ENCODE measurements around the gene NPIPB8.
"Not testable (repeated sequence)": the region's sequence is repeated elsewhere in the genome, so short reads cannot be mapped to it uniquely, and the experiment has no call there.

NPIPB8 gene

DNA sequence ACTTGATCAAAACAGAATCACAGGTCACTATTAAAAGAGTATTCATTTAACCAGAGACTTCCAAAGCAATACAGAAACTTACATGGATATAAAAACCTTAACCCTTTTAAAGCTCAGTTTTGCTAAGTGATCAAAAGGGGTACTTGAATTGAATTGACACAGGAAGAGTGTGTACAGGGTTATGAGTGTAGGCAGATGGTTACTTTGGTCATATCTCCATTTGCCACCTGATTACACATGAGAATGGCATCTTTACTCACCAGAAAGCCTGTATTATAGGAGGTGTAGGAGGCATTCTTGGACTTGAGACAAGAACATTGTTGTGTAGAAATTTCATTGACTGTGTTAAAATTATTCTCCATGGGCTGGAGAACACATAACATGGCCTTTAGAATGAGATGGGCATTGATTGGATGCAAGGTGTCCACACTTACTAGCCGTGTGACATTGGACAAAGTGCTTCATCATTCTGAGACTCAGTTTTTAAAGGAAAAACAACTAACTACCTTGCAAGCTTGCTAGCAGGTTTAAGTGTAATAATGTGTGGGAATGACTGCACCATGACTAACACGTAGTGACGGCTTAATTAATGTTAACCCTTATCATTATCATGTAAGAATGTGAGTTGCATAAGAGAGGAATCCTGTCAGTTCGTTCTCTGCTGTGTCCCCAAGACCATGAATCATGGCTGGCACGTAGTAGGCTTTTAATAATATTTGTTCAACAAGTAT lies 1.6 kb upstream of the NPIPB8 start:
- not testable (repeated sequence) for DNase-seq

DNA sequence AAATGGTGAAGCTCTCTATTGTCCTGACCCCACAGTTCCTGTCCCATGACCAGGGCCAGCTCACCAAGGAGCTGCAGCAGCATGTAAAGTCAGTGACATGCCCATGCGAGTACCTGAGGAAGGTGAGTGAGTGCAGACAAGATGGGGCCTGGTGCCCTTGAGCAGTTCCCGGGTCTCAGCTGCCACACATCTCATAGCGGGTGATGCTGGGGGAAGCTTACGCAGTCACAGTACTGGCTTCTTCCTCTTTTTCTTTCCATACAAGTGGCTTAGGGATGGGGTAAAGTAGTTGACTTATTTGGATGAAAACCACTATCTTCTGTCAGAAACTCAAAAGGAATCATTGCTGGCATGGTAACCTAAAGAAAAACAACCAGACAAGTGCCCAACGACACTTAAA lies 494 bp downstream of the NPIPB8 start:
- DNase-seq, result not testable (repeated sequence)

DNA sequence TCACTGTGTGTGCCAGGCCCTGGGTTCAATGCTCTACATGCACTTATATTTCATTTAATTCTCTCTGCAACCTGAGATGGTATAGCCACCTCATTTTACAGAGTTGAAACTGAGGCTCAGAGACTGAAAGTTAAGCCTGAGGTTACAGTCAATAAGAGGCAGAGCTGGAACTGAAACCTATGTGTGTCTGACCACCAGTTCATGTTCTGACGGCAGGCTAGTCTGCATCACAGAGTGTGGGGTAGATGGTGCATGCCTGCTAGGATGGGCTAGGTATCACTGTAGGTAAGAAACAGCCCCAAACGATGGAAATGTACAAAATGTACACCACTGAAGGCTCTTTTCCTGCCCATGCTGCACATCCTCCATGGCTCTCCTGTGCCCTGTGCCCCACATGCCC lies 2.1 kb downstream of the NPIPB8 start:
- not testable (repeated sequence) for DNase-seq

DNA sequence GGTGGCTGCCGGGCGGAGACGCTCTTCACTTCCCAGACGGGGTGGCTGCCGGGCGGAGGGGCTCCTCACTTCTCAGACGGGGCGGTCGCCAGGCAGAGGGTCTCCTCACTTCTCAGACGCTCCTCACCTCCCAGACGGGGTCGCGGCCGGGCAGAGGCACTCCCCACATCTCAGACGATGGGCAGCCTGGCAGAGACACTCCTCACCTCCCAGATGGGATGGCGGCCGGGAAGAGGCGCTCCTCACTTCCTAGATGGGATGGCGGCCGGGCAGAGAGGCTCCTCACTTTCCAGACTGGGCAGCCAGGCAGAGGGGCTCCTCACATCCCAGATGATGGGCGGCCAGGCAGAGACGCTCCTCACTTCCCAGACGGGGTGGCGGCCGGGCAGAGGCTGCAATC lies 28.4 kb downstream of the NPIPB8 start:
- not testable (repeated sequence) for DNase-seq

DNA sequence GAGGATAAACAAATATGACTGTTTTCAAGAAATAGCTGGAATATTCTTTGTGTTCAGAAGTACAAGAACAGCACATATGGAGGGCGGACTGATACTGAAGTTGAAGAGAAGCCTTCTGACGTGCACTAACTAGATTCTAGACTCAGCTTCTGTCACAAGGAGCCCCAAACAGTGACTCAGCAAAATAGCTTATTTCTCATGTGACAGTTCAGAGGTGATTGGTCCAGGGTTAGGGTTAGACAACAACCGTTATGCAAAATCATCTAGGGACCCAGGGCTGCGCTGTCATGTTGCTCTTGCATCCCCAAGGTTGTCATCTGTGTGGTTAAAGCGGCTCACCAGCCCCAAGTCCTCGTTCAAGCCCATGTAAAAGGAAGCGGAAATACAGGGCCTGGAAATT lies 29.6 kb downstream of the NPIPB8 start:
- DNase-seq, result not testable (repeated sequence)

DNA sequence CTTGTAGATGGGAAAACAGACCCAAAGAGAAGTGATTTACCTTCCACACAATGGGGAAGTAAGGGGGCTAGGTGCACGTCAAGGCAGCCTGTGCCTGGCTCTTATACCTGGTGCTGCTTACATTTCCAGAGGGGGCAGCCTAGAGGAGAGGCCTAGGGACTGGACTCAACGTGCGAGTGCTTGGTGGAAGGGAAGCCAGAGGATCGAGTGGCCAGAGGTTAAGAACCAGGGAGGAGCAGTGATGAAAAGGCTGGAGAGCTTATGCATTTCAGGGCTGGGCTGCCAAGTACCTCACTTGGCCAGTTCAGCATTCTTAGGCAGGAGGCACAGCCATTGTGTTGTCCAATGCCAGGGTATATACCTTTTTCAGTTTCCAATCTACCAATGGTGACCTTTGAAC lies 30.3 kb downstream of the NPIPB8 start:
- not testable (repeated sequence) for DNase-seq

DNA sequence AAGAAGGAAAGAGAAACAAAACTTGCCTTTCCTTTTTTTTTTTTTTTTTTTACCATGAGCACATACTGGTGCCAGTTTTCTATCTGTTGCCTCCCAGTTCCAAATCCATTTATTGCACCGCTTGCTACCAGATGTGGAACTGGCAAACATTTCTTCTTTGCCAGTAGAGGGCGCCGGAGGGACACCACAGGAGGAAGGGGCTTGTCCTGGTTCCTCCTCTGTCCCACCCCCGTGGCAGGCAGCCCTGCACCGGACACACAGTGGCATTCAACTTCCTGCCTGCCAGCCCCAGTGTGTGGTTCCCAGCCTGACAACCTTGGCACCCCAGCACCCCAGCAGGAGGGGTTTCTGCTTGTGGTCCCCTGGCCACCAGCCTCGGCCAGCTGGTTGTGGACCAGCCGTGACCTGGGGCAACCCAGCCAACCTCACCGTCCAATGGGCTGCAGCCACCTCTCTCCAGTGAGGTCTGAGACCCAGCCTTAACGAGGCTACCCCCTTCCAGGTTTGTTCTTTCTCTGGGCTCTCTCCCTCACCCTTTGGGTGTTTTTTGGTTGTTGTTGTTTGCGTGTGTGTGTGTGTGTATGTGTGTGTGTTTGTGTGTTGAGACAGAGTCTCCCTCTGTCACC lies 50.6 kb downstream of the NPIPB8 start:
- DNase-seq, result not testable (repeated sequence)

DNA sequence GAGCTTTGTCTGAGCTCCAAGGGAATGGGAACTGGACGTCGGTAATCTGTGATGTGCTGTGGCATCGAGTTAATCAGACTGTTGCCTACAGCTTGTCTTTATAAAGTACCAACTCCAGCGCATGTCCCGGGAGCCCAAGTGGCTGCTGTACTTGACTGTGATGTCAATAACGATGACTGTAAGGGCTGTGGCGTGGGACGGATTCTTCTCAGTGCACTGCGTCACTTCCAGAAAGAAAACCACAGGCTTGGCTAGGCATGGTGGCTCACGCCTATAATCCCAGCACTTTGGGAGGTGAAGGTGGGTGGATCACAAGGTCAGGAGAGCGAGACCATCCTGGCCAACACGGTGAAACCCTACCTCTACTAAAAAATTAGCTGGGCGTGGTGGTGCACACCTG lies 51.6 kb downstream of the NPIPB8 start:
- DNase-seq, result not testable (repeated sequence)

DNA sequence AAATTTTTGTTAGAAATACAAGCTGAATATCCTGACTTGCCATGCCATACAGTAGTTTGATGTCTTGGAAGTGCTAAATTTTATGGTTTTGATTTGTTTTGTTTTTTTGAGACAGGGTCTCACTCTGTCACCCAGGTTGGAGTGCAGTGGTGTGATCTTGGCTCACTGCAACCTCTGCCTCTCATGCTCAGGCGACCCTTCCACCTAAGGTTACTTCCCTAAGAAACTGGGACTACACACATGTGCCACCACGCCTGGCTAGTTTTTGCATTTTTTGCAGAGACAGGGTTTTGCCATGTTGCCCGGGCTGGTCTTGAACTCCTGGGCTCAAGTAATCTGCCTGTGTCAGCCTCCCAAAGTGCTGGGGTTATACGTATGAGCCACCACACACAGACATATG lies 53.9 kb downstream of the NPIPB8 start:
- DNase-seq, result not testable (repeated sequence)

DNA sequence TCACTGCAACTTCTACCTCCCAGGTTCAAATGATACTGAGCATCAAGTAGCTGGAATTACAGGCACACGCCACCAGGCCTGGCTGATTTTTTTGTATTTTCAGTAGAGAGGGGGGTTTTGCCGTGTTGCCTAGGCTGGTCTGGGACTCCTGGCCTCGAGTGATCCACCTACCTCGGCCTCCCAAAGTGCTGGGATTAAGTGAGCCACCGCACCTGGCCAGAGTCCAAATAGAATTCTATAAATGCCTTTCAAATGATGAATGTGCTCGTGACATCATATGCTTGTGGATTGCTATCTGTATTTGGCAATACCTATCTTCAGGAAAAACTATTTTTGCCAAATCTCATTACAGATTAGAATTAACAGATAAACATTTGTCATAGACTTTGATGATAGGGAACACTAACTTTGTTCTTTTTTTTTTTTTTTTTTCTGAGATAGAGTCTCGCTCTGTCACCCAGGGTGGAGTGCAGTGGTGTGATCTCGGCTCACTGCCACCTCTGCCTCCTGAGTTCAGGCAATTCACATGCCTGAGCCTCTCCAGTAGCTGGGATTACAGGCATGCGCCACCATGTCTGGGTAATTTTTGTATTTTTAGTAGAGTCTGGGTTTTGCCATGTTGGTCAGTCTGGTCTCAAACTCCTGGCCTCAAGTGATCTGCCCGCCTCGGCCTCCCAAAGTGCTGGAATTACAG lies 55.5 kb downstream of the NPIPB8 start:
- not testable (repeated sequence) for DNase-seq

DNA sequence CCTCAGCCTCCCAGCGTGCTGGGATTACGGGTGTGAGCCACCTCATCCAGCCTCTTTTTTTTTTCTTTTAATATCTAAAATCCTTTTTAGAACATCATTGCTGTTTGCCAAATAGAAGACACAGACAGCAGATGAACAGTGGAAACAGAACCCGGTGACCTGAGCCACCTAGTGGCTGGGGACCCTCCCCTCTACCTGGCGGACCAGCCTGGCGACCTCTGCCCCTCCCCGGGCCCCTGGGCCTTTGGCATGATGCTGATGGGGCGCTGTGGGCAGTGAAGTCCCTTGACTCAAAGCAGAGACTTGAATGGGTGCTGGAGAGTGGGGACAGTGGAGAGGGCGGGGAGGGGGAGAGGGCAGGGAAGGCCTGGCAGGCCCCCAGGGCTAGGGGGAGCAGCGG lies 61.9 kb downstream of the NPIPB8 start:
- DNase-seq, result not testable (repeated sequence)

DNA sequence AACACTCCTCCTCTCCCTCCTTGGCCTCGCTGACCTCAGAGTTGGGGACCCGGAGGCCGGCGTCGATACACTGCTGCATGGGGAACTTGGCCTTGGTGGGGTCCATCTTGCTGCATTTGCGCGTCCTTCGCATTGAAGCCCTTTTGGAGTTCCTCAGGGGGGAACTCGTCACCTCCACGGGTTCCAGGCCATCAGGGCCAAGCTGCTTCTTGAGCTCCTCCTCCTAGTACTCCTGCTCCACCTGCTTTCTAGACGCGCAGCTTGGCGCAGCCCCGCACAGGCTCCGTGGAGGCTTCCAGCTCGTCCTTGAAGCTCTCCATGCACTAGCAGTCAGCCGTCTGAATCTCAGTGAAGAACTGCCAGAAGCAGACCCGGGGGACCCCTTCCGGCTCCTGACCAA lies 62.5 kb downstream of the NPIPB8 start:
- not testable (repeated sequence) for DNase-seq

DNA sequence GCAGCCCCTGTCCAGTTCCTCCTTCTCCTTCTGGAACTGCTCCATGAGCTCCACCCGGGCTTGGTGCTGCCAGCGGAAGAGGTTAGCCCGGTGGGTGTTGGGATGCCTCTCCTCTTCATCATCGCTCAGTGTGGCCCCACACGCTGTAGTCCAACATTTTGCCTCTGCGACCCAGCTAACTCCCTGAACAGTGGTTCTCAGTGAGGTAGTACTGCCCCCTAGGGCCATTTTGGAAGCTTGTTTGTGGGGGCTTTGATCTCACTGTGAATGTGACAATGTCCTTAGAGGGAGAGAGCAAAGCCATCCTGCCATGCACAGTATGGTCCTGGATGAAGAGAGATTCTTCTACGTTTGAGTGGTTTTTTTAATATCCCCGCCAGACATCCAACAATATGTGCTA lies 63.5 kb downstream of the NPIPB8 start:
- not testable (repeated sequence) for DNase-seq

DNA sequence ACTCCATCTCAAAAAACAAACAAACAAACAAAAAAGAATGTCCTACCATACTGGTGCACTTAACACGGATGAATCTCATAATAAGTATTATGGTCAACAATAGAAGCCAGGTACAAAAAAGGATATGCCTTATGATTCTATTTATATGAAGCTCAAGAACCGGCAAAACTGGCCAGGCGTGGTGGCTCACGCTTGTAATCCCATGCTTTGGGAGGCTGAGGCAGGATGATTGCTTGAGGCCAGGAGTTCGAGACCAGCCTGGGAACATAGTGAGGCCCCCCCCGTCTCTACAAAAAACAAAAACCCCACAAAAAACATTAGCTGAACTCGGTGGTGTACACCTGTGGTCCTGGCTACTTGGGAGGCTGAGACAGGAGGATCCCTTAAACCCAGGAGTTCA lies 66.4 kb downstream of the NPIPB8 start:
- not testable (repeated sequence) for DNase-seq
